Hindlimb muscle (tissue), 1 donor: ENCODE measurements around the gene BMPER. TPM values are rescaled to one million over a fixed set of nuclear protein-coding genes. Genes with fewer than 3 reads are reported as not detected.

ENCODE experiments used
- DNase-seq: peaks from one replicate; pipeline ENCODE4 v3.0.0-alpha.2; 2013
- polyA plus RNA-seq: library from polyadenylated mRNA; unstranded; fragments of 120-200 nt; gene quantifications from one replicate; pipeline ENCODE4 v1.2.1, GENCODE V29; 2013; ENCODE audit not compliant: insufficient read length

The BMPER gene
- 5.8 TPM for polyA plus RNA-seq

GRCh38 chr7:33905389-33906032, at the start of gene BMPER:
TSS of gene BMPER (plus strand) at chr7:33905539. CDS start at chr7:33905614, 75 bp downstream.
- DNase-seq: peak; percentile 48

DNA sequence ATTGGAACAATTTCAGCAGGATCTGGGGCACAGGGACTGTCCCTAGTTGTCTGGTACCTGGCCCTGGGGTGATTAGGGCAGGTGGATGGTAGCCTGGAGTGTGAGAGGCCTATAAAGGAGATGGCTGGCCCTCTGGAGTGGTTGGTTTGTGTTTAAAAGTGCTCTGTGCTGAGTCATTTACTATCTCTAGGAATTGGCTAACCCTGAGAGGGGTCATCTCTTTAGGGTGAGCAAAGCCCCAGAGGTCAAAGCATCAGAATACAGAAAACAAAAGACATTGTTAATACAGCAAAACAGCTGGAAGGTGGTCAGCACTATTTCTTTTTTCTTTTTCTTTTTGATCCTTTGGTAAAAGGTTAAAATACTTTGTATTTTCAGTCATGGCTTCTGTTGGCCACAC, 43.4 kb upstream of the BMPER start:
- DNase-seq: no peak

GRCh38 chr7:33862946-33863814, 42.2 kb upstream of the BMPER start:
- DNase-seq: peak; percentile 39

DNA sequence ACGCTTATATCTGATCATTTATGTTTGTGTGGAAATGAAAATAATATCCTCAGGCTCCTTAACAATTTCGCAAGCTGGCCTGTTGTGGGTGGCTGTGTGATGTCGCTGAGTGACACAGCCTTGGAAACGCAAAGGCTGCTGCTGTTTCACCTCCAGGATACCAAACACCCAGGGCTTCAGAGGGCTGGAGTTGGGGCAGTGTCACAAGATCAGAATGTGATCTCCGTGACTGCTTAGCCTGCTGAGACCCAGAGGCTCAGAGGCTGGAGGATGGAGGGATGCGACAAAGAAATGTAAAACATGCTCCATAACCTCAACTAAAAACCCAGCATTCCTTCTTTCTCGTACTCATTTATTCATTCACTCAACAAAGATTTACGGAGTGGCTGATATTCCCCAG, 37.2 kb upstream of the BMPER start:
- DNase-seq: no peak

DNA sequence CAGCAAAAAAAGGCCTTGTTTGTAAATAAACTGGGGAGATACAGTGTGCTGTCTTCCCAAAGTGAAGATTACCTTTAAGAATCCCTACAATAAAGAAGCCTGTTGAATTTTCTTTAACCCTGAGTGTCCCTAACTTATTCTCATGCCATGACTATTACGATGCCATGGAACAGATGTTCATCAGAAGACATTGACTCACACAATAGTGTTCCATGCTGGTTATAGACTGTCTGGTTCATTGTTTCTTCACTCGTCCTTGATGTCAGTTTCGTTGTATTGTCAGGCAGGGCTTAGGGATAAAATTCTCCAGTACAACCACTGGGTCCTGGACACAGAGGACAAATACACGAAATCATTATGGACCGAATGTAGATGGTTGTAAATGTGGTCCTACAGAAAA, 36.2 kb upstream of the BMPER start:
- no peak for DNase-seq

GRCh38 chr7:33870120-33870519, 35.2 kb upstream of the BMPER start:
- no peak for DNase-seq

GRCh38 chr7:33872870-33873269, 32.5 kb upstream of the BMPER start:
- no peak for DNase-seq

DNA sequence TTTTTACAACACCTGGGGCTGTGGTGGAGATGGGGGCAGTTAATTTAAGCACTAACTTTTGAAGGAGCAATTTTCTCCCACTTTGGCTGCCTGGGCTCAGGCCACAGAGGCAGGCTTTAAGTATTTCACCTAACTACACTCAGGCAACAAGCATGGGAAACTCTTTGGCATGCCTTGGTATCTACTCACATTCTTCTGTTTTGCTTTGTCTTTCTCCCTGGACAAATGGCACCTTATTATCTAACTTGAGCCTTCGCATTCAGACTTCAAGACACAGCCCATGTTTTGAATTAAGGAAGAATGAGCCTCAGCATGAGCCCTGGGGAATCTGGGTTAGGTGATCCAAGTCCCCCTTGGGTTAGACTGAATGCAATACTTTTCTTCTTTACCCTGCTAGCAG, 31.8 kb upstream of the BMPER start:
- no peak for DNase-seq

DNA sequence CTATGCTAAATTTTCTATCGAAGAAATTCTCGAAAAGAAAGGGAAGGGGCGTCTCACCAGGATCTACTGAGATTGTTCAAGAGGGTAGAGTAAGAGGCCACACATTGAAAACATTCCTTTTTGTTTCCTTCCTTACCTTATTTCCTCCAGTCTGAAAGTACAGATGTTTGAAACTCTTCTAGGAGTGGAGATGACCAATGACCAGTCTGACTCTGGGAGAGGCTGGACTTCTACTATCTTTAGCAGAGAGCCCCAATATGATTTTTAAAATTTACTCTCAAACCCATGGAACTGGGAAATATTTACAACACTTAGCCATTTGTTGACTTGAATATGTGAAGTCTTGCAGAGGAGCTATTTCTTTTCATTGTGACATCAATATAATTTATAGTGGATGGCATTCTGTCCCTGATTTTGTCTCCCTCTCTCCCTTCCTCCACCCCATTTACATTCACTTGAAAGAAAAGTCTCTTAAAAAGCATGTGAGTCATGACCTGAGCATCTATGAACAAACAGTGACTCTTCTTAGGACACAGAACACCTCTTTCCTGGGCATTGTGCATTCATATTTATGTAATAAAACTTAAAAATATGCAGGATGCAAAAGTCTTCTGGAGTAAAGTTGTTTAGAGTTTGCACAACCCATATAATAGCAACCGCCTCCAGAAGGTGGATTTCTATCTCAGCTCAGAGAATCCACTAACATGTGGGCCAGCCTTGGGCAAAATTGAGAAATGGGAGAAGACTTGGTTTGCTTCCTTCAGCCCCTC, 31.2 kb upstream of the BMPER start:
- no peak for DNase-seq

- DNase-seq: no peak
These were observed 30.4 kb upstream of the BMPER start for GRCh38 chr7:33874943-33875342.

DNA sequence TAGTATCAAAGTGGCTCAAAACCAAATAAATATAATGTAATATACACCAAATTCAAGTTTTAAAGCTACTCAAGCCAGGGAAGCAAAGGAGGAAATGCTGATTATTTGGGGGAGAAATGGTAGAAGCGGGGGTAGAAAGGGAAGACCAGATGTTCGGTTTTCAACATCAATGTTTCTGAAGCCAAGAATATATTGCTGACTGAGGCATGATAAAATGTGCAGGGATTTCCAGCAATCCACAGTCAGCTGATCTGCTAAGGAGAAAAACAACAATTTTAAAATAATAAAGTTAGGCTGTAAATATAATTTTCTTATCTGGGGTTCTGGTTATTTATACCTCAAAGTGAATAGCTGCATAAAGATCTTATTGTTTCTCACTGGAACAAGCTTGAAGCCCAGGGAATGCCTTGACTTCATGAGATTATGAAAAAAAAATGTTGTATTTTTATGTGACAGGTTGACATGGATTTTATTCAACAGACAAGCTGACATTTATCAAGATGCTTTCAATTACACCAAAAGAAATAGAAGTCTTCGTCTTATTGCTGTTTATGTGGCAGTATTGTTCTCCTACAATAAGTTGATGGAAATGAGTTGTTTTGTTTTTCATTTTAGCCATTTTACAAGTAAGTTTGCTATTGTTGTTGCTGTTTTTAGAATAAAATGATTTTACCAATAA, 28.6 kb upstream of the BMPER start:
- DNase-seq: no peak

DNA sequence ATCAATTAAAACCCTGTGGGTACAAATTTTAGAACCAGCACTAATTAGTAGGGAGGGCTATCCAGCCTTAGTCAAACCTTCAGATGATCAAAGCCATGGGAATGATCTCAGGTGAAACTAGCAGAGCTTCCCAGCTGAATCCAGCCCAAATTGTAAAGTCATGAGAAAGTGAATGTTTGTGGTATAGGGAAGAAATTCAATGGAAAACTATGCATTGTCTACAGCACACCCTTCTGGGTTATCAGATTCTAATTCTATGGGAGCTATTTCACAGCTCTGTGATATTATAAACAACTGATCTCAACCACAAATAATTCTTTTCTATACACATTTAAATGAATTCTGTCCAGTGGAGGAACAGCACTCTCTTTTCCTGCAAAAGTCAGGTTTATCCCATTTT, 24.6 kb upstream of the BMPER start:
- no peak for DNase-seq

DNA sequence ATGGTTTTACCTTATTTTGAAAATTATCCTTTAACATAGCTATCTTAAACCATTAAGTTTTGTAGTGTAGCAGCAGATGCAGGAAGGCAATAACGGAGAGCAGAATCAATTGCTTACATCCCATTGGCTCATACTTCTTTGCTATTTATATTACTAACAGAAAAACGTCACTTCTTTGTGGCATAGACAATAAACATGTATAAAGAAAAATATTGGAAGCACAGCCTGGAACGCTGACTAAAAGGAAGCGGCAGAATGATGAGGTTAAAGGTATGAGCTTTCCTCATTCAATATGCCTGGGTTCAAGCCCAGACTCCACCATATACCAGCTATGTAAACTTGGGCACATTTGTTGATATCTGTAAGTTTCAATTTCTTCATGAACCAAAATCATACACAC, 24.0 kb upstream of the BMPER start:
- no peak for DNase-seq

- no peak for DNase-seq
These were observed 23.1 kb upstream of the BMPER start for GRCh38 chr7:33882040-33882837.

- DNase-seq: no peak
These were observed 22.2 kb upstream of the BMPER start for GRCh38 chr7:33882950-33883670.

DNA sequence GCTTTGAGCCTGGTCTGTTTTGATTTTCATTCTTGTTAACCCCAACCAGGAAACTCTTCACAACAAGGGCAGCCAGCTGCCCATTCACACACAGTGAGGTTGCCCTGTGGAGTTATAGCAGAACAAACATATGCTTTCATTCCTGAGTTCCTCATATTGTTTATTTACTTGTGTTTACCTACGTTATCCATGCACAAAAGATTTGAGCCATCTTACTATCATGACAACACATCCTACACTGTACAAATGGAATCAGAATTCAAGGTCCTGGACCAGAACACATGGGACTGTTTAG, 21.7 kb upstream of the BMPER start:
- no peak for DNase-seq

GRCh38 chr7:33885290-33886148, 19.8 kb upstream of the BMPER start:
- DNase-seq: no peak

DNA sequence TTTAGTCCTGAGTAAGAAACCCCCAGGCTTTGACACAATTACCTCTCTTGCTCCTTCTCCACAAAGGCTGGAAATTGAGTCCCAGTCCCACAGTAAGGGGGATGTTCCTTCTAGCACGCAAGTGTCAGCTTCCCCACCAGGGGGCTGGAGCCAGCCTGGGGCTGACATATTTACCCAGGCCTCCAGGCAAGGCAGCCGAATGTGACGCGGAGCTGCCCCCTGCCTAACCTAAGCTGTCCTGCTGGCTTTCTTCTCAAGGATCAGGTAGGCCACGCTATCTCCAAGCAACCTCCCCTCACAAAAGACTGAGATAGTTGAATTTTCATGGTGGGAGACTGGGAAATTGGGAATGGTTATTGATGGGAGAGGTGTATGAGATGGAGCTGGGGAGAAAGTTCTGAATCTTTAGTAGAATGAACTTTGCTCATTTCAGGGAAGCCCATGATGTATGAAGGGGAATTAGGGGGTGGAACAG, 19.2 kb upstream of the BMPER start:
- DNase-seq: no peak

DNA sequence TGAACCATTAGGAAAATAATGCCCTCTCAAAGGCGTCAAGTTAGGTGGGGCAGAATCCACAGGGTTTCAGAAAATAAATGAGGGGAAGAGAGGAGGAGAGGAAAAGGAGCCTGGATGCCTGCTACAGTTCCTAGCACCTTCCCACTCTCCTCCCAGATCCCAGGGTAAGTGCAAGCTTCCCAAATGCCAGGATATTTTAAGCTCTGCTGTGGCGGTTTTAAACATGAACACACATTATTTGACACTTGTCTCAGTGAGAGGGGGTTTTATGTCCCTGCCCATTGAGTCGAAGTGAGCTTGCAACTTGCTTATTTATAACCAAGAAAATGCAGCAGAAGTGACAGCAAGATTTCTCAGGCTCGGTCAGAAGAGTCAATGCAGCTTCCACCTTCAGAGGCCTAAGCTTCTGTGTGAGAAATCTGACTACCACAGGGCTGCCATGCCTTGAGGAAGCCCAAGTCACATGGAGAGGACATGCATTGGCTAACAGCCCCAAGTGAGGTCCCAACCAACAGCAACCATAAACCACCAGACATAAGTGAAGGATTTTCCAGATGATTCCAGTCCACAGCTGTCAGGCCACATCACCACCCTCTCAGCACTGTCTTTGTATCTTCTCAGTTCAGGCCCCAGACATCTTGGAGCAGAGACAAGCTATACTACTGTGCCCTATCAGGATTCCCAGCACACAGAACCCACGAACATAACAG, 17.9 kb upstream of the BMPER start:
- no peak for DNase-seq

GRCh38 chr7:33888166-33888565, 17.2 kb upstream of the BMPER start:
- no peak for DNase-seq
